IPS-18a (cell line): ENCODE data around the gene RETREG1.

Experiments
- H3K27ac ChIP-seq: one replicate; pipeline ENCODE4 v1.5.1; 2013; ENCODE audit warnings: low read length
- H3K27me3 ChIP-seq: one replicate; pipeline ENCODE4 v1.6.1; 2013; ENCODE audit warnings: mild to moderate bottlenecking, low read length; ENCODE audit not compliant: control insufficient read depth, insufficient read depth
- H3K36me3 ChIP-seq: one replicate; pipeline ENCODE4 v1.6.1; 2013; ENCODE audit warnings: low read depth, low read length; ENCODE audit not compliant: control insufficient read depth
- H3K4me1 ChIP-seq: one replicate; pipeline ENCODE4 v1.6.1; 2013; ENCODE audit warnings: low read depth, low read length; ENCODE audit not compliant: control insufficient read depth
- H3K4me3 ChIP-seq: one replicate; pipeline ENCODE4 v1.5.1; 2013; ENCODE audit warnings: low read length
- H3K9ac ChIP-seq: one replicate; pipeline ENCODE4 v1.6.1; 2013; ENCODE audit warnings: mild to moderate bottlenecking, low read length, moderate library complexity
- H3K9me3 ChIP-seq: one replicate; pipeline ENCODE4 v1.6.1; 2013; ENCODE audit warnings: low read depth, low read length; ENCODE audit not compliant: control insufficient read depth

The RETREG1 gene

DNA sequence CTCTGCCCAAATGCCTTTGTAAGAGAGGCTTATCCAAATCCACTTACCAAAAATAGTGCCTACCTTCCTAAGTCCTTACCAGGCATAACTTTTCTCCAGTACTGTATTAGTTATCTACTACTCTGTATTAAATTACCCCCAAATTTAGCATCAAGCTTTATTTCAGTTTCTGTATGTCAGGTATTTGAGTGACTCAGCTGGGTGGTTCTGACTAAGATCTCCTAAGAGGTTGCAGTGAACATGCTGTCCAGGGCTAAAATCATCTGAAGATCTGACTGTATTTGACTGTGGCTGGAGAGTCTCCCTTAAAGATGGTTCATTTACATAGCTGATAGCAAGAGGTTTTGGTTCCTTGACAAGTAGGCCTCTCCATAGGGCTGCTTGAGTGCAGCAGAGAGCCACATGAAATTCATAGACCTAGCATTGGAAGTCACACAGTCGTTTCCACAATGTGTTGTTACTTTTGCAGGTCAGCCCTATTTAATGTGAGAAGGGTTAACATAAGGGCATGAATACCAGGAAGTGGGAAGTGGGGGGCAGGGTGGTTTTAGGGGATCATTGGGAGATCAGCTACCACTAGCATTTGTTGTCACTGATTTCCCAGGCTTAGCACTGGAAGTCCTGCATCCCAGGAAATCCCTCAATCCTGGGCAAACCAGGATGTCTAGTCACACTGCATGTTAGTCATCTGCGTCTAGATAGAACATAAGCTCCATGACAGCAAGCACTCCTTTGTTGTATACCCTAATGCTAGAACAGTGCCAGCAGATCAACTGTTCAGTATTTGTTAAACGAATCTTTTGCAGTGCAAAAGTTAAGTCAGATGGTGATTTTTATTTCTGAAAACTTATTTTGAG is 149.2 kb downstream of the RETREG1 start:
- no peaks in the 10 kb centered on the region for H3K27me3 ChIP-seq
- no peaks in the 10 kb centered on the region for H3K9me3 ChIP-seq
- no peak overlapping the region for H3K9ac ChIP-seq
- peaks cover 4% of the 10 kb centered on the region for H3K4me1 ChIP-seq
- peaks cover 10% of the 10 kb centered on the region for H3K36me3 ChIP-seq
- H3K27ac ChIP-seq: no peak overlapping the region
- H3K4me3 ChIP-seq: peak overlapping the region; percentile 4

DNA sequence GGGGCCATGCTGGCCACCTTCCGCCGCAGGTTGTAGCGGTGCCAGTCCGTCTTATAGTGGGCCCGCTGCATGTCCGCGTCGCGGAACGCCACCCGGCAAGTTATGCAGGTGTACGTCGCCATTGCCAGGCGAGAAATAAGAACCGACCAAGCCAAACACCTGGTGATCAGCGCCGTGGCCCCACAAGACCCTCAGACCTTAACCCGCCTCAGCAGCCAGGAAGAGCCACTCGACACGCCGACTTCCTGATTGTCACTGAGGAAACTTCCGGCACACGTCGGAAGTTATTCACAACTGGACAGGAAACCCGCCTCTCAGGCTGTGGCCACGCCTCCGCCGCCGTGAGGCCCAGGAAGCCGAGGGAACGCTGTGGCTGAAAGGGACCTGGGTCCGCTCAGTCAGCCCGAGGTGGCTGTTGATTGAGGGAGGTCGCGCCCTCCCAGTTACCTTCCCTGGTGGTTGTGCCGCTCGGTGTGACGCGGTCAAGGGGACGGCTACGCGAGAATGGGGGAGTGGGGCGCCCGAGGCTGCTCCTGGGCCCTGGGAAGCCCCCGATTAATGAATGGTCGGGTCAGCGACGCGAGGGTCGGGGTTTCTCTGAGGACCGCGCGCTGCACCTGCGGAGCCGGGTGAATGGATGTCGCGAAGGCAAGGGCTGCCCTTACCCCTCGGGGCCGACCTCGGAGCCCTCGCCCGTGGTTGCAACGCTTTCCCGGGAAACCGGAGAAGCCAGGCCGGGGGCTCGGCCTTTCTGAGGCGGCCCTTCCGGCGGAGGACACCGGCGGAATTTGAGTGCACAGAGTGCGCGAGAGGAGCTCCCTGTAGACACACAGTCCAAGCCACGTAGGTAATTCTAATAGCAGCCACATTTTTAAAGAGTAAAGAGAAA is 151.0 kb downstream of the RETREG1 start, which contains the start of gene ZNF622:
Gene ZNF622 (minus strand): TSS at position 257 of the 889 bp plus-strand sequence. CDS start 135 bp downstream, at position 122.
- Histone ChIP-seq H3K4me3 (peak within 1 kb of the TSS; percentile 96), H3K9ac (peak within 1 kb of the TSS; percentile 81), H3K27ac (no peak within 1 kb of the TSS), H3K36me3 (peaks cover 28% of the 10 kb centered on the region), H3K4me1 (peaks cover 4% of the 10 kb centered on the region), H3K27me3 (no peaks in the 10 kb centered on the region), H3K9me3 (no peaks in the 10 kb centered on the region)

DNA sequence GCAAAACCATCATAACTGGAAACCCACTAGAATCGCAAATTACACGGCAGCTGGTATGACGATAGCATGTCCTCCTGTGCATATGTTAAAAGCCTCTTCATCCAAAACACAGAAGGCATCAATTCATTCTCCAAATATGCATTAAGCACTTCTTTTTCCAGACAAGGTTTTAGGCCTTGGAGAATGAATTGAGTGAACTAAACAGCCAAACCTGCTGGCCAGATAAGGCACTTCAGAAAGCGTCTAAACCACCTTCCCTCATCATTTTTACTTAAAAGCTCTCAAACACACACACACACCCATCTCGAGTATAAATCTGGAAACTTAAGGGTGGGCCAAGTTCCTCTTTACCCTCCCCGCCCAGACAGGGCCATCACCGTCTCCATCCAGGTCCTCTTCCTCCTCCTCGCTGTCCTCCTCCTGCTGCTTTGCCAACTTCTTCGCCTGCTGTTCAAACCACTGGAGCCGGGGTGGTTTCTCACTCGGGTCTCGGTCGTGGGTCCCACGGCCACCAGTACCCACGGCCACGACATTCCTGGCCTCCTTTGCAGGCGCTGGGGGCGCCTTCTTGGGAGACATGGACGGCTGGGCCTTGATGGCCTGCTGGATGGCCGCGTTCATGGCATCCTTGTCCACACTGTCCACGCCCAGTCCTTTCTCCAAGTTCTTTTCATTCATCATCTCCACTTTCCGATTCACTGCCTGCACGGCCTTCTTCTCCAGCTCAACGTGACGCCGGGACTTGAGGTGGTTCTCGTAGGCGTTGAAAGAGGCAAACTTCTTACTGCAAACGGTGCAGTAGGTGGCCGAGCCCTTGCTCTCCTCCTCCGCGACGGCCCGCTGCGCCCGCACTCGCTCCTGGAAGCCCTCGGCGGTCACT is 151.9 kb downstream of the RETREG1 start:
- Histone ChIP-seq H3K4me1 (peaks cover 4% of the 10 kb centered on the region), H3K27ac (no peak overlapping the region)

DNA sequence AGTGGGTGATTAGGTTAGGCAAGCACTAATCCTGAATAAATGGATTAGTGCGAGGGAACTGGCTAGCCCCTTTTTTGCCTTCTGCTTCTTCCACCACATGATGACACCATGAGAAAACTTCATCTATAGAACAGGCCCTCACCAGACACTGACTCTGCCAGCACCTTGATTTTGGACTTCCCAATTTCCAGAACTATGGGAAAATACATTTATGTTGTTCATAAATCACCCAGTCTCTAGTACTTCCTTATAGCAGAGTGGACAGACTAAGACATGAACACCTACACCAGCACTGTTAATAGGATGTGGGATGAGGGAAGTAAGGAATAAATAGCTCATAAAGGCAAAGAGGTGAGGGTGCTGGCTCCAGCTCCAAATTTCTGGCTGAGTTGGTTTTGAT is 152.6 kb downstream of the RETREG1 start:
- H3K4me1 ChIP-seq: peaks cover 4% of the 10 kb centered on the region
- no peak overlapping the region for H3K27ac ChIP-seq
- H3K27me3 ChIP-seq: no peaks in the 10 kb centered on the region
- H3K4me3 ChIP-seq: peak overlapping the region; percentile 96
- peaks cover 34% of the 10 kb centered on the region for H3K36me3 ChIP-seq
- no peaks in the 10 kb centered on the region for H3K9me3 ChIP-seq
- no peak overlapping the region for H3K9ac ChIP-seq

More for the DNA sequence above, 151.9 kb downstream of the RETREG1 start:
- H3K4me3 ChIP-seq: peak overlapping the region; percentile 96
- peak overlapping the region; percentile 81 for H3K9ac ChIP-seq
- no peaks in the 10 kb centered on the region for H3K9me3 ChIP-seq
- H3K27me3 ChIP-seq: no peaks in the 10 kb centered on the region
- peaks cover 30% of the 10 kb centered on the region for H3K36me3 ChIP-seq

DNA sequence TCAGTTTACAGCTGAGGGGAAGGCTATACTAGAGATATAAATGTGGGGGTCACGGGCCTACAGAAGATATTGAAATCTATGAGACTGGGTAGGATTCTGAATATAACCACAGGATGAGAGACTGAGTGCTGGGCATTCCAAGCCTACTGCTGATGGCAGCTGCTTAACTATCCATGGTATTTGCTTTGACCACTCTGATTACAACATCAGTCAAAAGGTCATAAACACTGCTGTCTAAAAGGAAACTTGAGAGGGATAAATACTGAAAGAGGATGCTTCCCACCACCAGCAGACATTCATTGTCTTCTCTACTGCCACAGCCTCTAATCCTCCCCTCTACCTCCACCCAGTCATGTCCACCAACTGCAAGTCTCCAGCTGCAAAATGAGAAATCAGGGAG is 155.0 kb downstream of the RETREG1 start:
- Histone ChIP-seq H3K9me3 (no peaks in the 10 kb centered on the region), H3K36me3 (peaks cover 51% of the 10 kb centered on the region), H3K4me3 (no peak overlapping the region), H3K9ac (no peak overlapping the region), H3K4me1 (peaks cover 4% of the 10 kb centered on the region), H3K27ac (no peak overlapping the region), H3K27me3 (no peaks in the 10 kb centered on the region)

DNA sequence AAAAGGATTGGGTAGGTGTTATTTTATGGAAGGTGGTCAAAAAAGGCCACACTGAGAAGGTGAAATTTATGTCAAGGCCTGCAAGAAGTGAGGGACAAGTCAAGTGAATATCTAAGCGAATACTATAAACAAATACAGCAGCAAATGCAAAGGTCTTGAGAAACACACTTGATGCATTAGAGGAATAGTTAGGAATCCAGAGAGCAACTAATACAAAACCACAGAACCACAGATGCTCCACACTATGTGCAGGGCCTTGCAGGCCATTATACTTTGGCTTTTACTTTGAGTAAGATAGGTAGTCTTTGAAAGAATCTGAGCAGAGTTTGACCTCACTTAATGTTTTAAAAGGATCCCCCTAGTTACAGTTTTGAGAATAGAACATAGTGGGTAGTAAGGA is 155.8 kb downstream of the RETREG1 start:
- Histone ChIP-seq H3K9me3 (no peaks in the 10 kb centered on the region), H3K27me3 (no peaks in the 10 kb centered on the region), H3K9ac (no peak overlapping the region), H3K27ac (no peak overlapping the region), H3K4me1 (peaks cover 4% of the 10 kb centered on the region), H3K4me3 (no peak overlapping the region), H3K36me3 (peaks cover 51% of the 10 kb centered on the region)

DNA sequence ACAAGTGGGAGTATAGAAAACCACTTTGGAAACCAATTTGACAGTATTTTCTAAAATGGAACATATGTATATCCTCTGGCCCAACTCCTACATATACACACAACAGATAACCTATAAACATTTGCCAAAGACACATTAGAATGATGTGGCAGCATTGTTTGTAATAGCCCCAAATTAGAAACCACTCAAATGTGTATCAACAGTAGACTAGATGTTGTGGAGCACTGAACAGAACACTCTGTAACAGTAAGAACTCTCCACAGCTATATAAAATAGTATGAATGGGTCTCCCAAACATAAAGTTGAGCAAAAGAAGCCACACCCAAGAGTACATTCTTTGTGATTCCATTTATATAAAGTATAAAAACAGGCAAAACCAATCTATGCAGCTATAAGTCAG is 157.3 kb downstream of the RETREG1 start:
- no peak overlapping the region for H3K9ac ChIP-seq

DNA sequence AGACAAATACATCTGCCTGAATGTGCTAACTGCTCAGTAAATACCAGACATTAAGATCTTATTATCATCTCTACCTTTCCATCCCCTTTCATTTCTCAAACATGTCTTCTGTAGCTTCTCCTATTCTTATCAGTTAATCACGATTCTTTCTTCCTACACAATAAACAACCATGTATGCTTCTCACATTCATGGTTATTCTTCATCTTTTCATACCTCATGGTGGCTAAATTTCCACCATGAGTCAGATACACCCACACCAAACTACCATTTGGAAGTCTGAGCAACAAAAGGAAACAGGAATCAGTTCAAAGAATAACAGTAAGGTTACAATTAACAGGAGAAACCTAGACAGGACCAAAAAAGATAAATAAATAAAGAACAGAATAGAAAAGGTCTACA is 158.9 kb downstream of the RETREG1 start:
- Histone ChIP-seq H3K4me1 (no peaks in the 10 kb centered on the region), H3K27me3 (no peaks in the 10 kb centered on the region), H3K9ac (no peak overlapping the region), H3K36me3 (peaks cover 52% of the 10 kb centered on the region), H3K9me3 (no peaks in the 10 kb centered on the region), H3K27ac (no peak overlapping the region), H3K4me3 (no peak overlapping the region)

More for the DNA sequence above, 157.3 kb downstream of the RETREG1 start:
- H3K36me3 ChIP-seq: peaks cover 58% of the 10 kb centered on the region
- no peaks in the 10 kb centered on the region for H3K27me3 ChIP-seq
- H3K4me3 ChIP-seq: no peak overlapping the region
- no peaks in the 10 kb centered on the region for H3K9me3 ChIP-seq
- H3K27ac ChIP-seq: no peak overlapping the region
- peaks cover 1% of the 10 kb centered on the region for H3K4me1 ChIP-seq

DNA sequence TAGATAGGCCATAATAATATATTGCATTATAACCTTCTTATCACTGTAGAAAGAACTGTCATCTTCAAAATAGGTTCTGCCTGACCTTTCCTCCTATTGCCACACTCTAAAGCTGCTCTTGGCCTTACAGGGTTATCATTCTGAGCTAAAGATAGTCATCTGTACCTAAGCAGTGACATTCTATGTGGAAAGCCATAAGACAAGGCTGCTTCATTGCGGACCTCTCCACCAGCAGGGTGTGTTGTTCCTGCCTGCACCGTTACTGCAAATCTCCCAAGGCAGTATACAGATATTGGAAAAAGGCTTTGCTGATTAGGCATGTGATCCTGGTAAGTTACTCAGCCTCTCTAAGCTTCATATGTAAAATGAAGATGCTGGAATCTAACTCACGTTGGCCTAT is 159.3 kb downstream of the RETREG1 start:
- peaks cover 52% of the 10 kb centered on the region for H3K36me3 ChIP-seq
- H3K9ac ChIP-seq: no peak overlapping the region
- no peaks in the 10 kb centered on the region for H3K9me3 ChIP-seq
- no peak overlapping the region for H3K4me3 ChIP-seq
- H3K27me3 ChIP-seq: no peaks in the 10 kb centered on the region
- no peaks in the 10 kb centered on the region for H3K4me1 ChIP-seq
- no peak overlapping the region for H3K27ac ChIP-seq

DNA sequence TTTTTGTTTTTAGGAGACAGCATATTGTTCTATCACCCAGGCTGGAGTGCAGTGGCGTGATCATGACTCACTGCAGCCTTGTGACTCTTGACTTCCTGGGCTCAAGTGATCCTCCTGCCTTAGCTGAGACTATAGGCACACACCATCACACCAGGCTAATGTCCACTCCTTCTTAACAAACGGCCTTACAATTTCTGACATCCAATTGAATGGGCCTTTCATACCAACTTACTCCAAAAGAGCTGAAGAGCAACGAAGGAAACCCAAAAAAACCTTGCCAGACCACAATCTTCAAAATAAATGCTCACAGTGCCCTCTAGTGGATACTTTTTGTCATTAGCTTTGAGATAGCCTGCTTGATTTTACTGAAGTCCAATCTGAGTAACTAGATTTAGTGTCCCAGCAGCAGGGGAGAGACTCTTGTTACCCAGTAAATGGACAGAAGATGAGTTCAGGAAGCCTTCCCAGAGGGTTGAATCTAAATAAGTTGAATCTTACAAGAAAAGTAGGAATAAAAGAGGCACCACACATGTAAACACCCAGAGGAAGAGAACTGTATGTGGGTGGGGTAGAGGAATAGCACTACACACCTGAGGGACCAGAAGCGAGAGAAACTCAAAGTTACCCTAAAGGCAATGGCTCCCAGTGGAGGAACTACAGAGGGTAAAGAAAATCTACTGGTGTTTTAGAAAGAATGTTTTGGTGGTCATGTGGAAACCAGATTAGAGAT is 160.5 kb downstream of the RETREG1 start:
- no peak overlapping the region for H3K9ac ChIP-seq
- H3K4me3 ChIP-seq: no peak overlapping the region
- H3K4me1 ChIP-seq: no peaks in the 10 kb centered on the region
- peaks cover 52% of the 10 kb centered on the region for H3K36me3 ChIP-seq
- H3K27ac ChIP-seq: no peak overlapping the region
- H3K9me3 ChIP-seq: no peaks in the 10 kb centered on the region
- H3K27me3 ChIP-seq: no peaks in the 10 kb centered on the region
